ENCODE measurements around the gene CFL2. TPM values are rescaled to one million over a fixed set of nuclear protein-coding genes. Genes with fewer than 3 reads are reported as not detected.
"Not testable (repeated sequence)": the region's sequence is repeated elsewhere in the genome, so short reads cannot be mapped to it uniquely, and the experiment has no call there.

Gene CFL2
- total and polyA plus RNA-seq, 9 donors: 43.0 to 194 (median 70.7) TPM

DNA sequence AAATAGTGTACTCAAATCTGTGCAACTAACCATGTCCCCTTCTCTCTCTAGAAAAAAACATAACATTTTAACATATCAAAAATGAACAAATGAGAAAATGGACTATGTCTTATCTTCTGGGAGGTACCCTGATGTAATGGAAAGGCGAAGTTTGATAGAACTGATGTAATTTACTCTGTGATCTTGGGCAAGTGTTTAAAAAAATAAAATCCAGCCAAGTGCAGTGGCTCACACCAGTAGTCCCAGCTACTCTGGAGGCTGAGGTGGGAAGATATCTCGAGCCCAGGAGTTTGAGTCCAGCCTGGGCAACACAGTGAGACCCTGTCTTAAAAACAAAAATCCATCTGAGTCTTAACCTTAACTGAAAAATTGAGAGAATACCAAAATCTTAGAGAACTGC lies 35.8 kb upstream of the CFL2 start:
- H3K9me3 ChIP-seq: no peaks in the 10 kb centered on the region
- TF ChIP-seq, protein P1, sequence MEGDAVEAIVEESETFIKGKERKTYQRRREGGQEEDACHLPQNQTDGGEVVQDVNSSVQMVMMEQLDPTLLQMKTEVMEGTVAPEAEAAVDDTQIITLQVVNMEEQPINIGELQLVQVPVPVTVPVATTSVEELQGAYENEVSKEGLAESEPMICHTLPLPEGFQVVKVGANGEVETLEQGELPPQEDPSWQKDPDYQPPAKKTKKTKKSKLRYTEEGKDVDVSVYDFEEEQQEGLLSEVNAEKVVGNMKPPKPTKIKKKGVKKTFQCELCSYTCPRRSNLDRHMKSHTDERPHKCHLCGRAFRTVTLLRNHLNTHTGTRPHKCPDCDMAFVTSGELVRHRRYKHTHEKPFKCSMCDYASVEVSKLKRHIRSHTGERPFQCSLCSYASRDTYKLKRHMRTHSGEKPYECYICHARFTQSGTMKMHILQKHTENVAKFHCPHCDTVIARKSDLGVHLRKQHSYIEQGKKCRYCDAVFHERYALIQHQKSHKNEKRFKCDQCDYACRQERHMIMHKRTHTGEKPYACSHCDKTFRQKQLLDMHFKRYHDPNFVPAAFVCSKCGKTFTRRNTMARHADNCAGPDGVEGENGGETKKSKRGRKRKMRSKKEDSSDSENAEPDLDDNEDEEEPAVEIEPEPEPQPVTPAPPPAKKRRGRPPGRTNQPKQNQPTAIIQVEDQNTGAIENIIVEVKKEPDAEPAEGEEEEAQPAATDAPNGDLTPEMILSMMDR (IDR thresholded peaks at IDR 0.05): no peak
- TF ChIP-seq POLR2A (IDR thresholded peaks at IDR 0.05) (no peak), EP300 (IDR thresholded peaks at IDR 0.05) (no peak)
- H3K4me3 ChIP-seq: no peak overlapping the region
- no peaks in the 10 kb centered on the region for H3K36me3 ChIP-seq
- no peaks in the 10 kb centered on the region for H3K27me3 ChIP-seq
- no peak overlapping the region for H3K27ac ChIP-seq
- intact Hi-C loops (cut with DNase I): no loop called here
- H3K4me1 ChIP-seq (ENCODE audit: insufficient read depth): no peaks in the 10 kb centered on the region
- 80 to 96% (median 93%) methylated on average over 2 of the region's 2 CpGs for WGBS, 3 donors
- no peak for DNase-seq

- DNase-seq: no peak
- H3K36me3 ChIP-seq: no peaks in the 10 kb centered on the region
- no peaks in the 10 kb centered on the region for H3K27me3 ChIP-seq
- no peak overlapping the region for H3K27ac ChIP-seq
- intact Hi-C loops (cut with DNase I): no loop called here
- TF ChIP-seq, protein P1 (IDR thresholded peaks at IDR 0.05): no peak
- TF ChIP-seq POLR2A (IDR thresholded peaks at IDR 0.05) (no peak), EP300 (IDR thresholded peaks at IDR 0.05) (no peak)
- H3K4me1 ChIP-seq (ENCODE audit: insufficient read depth): no peaks in the 10 kb centered on the region
- H3K4me3 ChIP-seq: no peak overlapping the region
- WGBS, 3 donors: 17 to 37% (median 17%) methylated on average over 6 of the region's 6 CpGs
- no peaks in the 10 kb centered on the region for H3K9me3 ChIP-seq
These were observed 35.0 kb upstream of the CFL2 start for GRCh38 chr14:34749408-34749807.

GRCh38 chr14:34742270-34743115 lies 28.1 kb upstream of the CFL2 start:
- no peak for DNase-seq
- WGBS, 3 donors: 77 to 91% (median 84%) methylated on average over 8 of the region's 8 CpGs
- Histone ChIP-seq H3K9me3 (no peaks in the 10 kb centered on the region), H3K36me3 (no peaks in the 10 kb centered on the region), H3K27me3 (no peaks in the 10 kb centered on the region), H3K27ac (no peak overlapping the region), H3K4me3 (no peak overlapping the region), H3K4me1 (ENCODE audit: insufficient read depth) (no peaks in the 10 kb centered on the region)
- intact Hi-C loops (cut with DNase I): no loop called here
- TF ChIP-seq, protein P1 (IDR thresholded peaks at IDR 0.05): no peak
- no peak for TF ChIP-seq POLR2A (IDR thresholded peaks at IDR 0.05)
- TF ChIP-seq EP300 (IDR thresholded peaks at IDR 0.05): no peak

DNA sequence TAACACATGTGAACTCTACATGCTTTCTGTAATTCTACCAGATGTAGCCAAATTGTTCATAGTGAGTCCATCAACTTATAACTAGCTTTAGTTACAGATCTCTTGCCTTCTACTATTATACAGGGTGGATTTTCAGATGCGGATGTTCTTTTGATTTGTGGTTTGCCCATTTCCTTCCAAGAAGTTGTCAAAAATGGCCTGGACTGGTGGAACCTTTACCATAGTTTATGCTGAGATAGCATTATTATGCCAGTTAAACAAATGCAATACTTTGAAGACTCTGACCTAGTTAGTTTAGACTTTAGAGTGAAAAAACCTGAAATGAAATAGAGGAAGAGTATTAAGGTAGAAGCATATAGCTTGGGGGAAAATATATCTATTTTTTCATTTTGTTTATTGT lies 27.4 kb upstream of the CFL2 start:
- H3K27me3 ChIP-seq: no peaks in the 10 kb centered on the region
- WGBS, 3 donors: 69 to 94% (median 77%) methylated on average over 1 of the region's 1 CpG
- no peaks in the 10 kb centered on the region for H3K36me3 ChIP-seq
- TF ChIP-seq, protein P1 (IDR thresholded peaks at IDR 0.05): no peak
- TF ChIP-seq EP300 (IDR thresholded peaks at IDR 0.05) (no peak), POLR2A (IDR thresholded peaks at IDR 0.05) (no peak)
- no peak overlapping the region for H3K27ac ChIP-seq
- H3K4me1 ChIP-seq (ENCODE audit: insufficient read depth): no peaks in the 10 kb centered on the region
- DNase-seq: no peak
- H3K4me3 ChIP-seq: no peak overlapping the region
- no peaks in the 10 kb centered on the region for H3K9me3 ChIP-seq
- intact Hi-C loops (cut with DNase I): no loop called here

DNA sequence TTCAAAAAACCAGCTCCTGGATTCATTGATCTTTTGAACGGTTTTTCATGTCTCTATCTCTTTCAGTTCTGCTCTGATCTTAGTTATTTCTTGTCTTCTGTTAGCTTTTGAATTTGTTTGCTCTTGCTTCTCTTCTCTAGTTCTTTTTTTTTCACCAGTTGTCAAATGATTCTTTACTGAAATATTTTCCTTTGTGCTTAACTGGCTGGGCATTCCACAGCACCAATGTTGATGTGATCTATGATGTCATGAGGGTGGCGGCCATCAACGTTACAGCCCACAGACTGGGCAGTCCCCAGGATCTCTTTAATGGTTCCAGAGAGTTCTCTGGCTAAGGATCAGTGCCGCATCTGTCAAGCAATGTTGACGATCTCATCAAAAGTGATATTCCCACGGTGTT lies 25.7 kb upstream of the CFL2 start:
- H3K36me3 ChIP-seq; H3K9me3 ChIP-seq; H3K4me1 ChIP-seq (ENCODE audit: insufficient read depth); intact Hi-C loops (cut with DNase I); DNase-seq; H3K27me3 ChIP-seq; H3K4me3 ChIP-seq; H3K27ac ChIP-seq: not testable (repeated sequence)
- WGBS, 3 donors: 82 to 86% (median 85%) methylated on average over 6 of the region's 6 CpGs

DNA sequence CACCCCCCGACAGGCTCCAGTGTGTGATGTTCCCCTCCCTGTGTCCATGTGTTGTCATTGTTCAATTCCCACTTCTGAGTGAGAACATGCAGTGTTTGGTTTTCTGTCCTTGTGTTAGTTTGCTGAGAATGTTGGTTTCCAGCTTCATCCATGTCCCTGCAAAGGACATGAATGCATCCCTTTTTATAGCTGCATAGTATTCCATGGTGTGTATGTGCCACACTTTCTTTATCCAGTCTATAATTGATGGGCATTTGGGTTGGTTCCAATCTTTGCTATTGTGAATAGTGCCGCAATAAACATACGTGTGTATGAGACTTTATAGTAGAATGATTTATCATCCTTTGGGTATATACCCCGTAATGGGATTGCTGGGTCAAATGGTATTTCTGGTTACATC lies 22.7 kb upstream of the CFL2 start:
- 73 to 96% (median 93%) methylated on average over 4 of the region's 4 CpGs for WGBS, 3 donors
- H3K4me1 ChIP-seq (ENCODE audit: insufficient read depth); H3K9me3 ChIP-seq; intact Hi-C loops (cut with DNase I); H3K4me3 ChIP-seq; H3K27me3 ChIP-seq; H3K27ac ChIP-seq; DNase-seq; H3K36me3 ChIP-seq: not testable (repeated sequence)

Data from ovary (tissue), 9 donors.